ENCODE data around the gene SSBP3.
"Not testable (repeated sequence)": the region's sequence is repeated elsewhere in the genome, so short reads cannot be mapped to it uniquely, and the experiment has no call there.

DNA sequence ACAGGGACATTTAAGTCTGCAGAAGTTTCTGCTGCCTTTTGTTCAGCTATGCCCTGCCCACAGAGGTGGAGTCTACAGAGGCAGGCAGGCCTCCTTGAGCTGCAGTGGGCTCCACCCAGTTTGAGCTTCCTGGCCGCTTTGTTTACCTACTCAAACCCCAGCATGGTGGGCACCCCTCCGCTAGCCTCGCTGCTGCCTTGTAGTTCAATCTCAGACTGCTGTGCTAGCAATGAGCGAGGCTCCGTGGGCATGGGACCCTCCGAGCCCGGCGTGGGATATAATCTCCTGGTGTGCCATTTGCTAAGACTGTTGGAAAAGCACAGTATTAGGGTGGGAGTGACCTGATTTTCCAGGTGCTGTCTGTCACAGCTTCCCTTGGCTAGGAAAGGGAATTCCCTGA lies 42.6 kb upstream of the SSBP3 start:
- not testable (repeated sequence) for TF ChIP-seq FOXK1 (CRISPR knock-in tag; IDR thresholded peaks at IDR 0.05); ELF4 (CRISPR knock-in tag; IDR thresholded peaks at IDR 0.05; ENCODE audit: low read depth); ZNF263 (CRISPR knock-in tag; IDR thresholded peaks at IDR 0.05; ENCODE audit: low read depth); ESRRA (CRISPR knock-in tag; IDR thresholded peaks at IDR 0.05; ENCODE audit: borderline replicate concordance); NR1H2 (CRISPR knock-in tag; IDR thresholded peaks at IDR 0.05); ZNF138 (CRISPR knock-in tag; conservative IDR thresholded peaks at IDR 0.05); ZNF219 (CRISPR knock-in tag; IDR thresholded peaks at IDR 0.05; ENCODE audit: borderline replicate concordance); CREB1 (CRISPR knock-in tag; IDR thresholded peaks at IDR 0.05)
- TF ChIP-seq, protein P1, sequence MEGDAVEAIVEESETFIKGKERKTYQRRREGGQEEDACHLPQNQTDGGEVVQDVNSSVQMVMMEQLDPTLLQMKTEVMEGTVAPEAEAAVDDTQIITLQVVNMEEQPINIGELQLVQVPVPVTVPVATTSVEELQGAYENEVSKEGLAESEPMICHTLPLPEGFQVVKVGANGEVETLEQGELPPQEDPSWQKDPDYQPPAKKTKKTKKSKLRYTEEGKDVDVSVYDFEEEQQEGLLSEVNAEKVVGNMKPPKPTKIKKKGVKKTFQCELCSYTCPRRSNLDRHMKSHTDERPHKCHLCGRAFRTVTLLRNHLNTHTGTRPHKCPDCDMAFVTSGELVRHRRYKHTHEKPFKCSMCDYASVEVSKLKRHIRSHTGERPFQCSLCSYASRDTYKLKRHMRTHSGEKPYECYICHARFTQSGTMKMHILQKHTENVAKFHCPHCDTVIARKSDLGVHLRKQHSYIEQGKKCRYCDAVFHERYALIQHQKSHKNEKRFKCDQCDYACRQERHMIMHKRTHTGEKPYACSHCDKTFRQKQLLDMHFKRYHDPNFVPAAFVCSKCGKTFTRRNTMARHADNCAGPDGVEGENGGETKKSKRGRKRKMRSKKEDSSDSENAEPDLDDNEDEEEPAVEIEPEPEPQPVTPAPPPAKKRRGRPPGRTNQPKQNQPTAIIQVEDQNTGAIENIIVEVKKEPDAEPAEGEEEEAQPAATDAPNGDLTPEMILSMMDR (IDR thresholded peaks at IDR 0.05), result not testable (repeated sequence)
- TF ChIP-seq, protein P2, sequence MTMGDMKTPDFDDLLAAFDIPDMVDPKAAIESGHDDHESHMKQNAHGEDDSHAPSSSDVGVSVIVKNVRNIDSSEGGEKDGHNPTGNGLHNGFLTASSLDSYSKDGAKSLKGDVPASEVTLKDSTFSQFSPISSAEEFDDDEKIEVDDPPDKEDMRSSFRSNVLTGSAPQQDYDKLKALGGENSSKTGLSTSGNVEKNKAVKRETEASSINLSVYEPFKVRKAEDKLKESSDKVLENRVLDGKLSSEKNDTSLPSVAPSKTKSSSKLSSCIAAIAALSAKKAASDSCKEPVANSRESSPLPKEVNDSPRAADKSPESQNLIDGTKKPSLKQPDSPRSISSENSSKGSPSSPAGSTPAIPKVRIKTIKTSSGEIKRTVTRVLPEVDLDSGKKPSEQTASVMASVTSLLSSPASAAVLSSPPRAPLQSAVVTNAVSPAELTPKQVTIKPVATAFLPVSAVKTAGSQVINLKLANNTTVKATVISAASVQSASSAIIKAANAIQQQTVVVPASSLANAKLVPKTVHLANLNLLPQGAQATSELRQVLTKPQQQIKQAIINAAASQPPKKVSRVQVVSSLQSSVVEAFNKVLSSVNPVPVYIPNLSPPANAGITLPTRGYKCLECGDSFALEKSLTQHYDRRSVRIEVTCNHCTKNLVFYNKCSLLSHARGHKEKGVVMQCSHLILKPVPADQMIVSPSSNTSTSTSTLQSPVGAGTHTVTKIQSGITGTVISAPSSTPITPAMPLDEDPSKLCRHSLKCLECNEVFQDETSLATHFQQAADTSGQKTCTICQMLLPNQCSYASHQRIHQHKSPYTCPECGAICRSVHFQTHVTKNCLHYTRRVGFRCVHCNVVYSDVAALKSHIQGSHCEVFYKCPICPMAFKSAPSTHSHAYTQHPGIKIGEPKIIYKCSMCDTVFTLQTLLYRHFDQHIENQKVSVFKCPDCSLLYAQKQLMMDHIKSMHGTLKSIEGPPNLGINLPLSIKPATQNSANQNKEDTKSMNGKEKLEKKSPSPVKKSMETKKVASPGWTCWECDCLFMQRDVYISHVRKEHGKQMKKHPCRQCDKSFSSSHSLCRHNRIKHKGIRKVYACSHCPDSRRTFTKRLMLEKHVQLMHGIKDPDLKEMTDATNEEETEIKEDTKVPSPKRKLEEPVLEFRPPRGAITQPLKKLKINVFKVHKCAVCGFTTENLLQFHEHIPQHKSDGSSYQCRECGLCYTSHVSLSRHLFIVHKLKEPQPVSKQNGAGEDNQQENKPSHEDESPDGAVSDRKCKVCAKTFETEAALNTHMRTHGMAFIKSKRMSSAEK (CRISPR knock-in tag; IDR thresholded peaks at IDR 0.05; ENCODE audit: borderline replicate concordance), result not testable (repeated sequence)
- TF ChIP-seq, protein P3, sequence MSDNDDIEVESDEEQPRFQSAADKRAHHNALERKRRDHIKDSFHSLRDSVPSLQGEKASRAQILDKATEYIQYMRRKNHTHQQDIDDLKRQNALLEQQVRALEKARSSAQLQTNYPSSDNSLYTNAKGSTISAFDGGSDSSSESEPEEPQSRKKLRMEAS (CRISPR knock-in tag; IDR thresholded peaks at IDR 0.05), result not testable (repeated sequence)
- TF ChIP-seq, protein P4, sequence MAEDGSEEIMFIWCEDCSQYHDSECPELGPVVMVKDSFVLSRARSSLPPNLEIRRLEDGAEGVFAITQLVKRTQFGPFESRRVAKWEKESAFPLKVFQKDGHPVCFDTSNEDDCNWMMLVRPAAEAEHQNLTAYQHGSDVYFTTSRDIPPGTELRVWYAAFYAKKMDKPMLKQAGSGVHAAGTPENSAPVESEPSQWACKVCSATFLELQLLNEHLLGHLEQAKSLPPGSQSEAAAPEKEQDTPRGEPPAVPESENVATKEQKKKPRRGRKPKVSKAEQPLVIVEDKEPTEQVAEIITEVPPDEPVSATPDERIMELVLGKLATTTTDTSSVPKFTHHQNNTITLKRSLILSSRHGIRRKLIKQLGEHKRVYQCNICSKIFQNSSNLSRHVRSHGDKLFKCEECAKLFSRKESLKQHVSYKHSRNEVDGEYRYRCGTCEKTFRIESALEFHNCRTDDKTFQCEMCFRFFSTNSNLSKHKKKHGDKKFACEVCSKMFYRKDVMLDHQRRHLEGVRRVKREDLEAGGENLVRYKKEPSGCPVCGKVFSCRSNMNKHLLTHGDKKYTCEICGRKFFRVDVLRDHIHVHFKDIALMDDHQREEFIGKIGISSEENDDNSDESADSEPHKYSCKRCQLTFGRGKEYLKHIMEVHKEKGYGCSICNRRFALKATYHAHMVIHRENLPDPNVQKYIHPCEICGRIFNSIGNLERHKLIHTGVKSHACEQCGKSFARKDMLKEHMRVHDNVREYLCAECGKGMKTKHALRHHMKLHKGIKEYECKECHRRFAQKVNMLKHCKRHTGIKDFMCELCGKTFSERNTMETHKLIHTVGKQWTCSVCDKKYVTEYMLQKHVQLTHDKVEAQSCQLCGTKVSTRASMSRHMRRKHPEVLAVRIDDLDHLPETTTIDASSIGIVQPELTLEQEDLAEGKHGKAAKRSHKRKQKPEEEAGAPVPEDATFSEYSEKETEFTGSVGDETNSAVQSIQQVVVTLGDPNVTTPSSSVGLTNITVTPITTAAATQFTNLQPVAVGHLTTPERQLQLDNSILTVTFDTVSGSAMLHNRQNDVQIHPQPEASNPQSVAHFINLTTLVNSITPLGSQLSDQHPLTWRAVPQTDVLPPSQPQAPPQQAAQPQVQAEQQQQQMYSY (CRISPR knock-in tag; IDR thresholded peaks at IDR 0.05), result not testable (repeated sequence)
- TF ChIP-seq, protein P5, sequence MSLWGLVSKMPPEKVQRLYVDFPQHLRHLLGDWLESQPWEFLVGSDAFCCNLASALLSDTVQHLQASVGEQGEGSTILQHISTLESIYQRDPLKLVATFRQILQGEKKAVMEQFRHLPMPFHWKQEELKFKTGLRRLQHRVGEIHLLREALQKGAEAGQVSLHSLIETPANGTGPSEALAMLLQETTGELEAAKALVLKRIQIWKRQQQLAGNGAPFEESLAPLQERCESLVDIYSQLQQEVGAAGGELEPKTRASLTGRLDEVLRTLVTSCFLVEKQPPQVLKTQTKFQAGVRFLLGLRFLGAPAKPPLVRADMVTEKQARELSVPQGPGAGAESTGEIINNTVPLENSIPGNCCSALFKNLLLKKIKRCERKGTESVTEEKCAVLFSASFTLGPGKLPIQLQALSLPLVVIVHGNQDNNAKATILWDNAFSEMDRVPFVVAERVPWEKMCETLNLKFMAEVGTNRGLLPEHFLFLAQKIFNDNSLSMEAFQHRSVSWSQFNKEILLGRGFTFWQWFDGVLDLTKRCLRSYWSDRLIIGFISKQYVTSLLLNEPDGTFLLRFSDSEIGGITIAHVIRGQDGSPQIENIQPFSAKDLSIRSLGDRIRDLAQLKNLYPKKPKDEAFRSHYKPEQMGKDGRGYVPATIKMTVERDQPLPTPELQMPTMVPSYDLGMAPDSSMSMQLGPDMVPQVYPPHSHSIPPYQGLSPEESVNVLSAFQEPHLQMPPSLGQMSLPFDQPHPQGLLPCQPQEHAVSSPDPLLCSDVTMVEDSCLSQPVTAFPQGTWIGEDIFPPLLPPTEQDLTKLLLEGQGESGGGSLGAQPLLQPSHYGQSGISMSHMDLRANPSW (CRISPR knock-in tag; conservative IDR thresholded peaks at IDR 0.05; ENCODE audit: low read depth), result not testable (repeated sequence)

Data from WTC11 (cell line).